Measurements from ENCODE around the gene HSPA9.

Gene HSPA9

DNA sequence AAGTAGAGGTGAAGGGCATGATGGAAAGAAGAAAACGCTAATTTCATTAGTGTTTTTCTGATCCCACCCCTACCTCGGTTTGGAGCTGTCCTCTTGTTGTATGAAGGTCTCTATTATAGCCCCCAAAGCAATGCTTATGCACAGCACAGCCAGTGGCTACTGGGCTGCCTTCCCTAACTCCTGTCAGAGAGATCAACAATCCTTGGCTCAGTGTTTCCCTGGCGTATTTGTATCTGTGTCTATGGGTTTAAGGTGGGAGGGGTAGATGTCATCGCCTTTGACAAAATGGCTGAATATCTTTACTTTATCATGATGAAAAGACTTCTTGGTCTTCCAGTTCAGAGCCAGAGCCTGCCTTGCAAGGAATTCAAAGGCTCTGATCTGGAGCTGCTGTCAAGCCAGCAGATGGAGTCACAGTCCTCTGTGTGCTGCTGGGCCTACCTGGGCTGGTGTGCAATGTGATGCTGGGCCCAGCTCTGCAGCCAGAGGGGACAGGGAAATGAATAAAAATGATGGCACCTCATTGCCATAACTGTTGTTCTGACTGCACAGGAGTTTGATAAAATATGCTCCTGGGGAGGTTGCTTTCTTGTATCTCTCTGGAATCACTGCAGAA lies 20.1 kb upstream of the HSPA9 start:
- peak in 2 of 3 experiments; percentile 13 to 26 for DNase-seq

DNA sequence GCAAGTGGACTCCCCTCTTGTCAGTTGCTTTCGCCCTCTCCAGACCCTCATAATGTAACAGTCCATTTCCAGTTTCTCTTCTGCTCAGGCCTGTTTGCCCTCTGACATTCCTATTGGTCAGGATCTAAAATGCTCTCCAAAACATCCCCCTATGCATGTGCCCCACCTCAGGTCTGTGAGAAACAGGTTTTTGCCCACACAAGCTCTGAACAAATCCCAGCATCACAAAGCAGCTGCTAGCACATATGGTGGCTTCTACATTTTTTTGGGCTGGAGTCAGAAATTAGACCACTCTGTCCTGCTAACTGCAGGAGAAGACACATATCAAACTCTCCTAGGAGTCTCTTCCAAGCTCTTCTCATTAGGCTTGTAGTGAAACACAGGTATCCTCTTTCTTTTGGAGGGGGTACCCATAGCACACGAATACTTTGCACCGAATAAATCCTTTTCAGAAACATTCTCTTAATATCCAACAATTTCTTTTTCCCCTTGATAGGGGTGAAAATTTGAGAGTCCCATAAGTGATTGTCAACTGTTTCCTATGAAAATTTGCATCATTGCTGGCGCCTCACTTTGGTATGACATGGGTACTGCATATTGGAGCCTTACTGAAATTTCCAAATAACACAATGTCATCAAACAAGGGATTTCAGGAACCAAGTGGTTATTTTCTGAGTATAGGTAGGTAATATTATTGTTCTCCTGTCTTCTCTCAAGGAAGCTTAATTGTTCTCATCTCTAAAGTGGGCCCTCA lies 19.3 kb upstream of the HSPA9 start:
- DNase-seq, result no peak

DNA sequence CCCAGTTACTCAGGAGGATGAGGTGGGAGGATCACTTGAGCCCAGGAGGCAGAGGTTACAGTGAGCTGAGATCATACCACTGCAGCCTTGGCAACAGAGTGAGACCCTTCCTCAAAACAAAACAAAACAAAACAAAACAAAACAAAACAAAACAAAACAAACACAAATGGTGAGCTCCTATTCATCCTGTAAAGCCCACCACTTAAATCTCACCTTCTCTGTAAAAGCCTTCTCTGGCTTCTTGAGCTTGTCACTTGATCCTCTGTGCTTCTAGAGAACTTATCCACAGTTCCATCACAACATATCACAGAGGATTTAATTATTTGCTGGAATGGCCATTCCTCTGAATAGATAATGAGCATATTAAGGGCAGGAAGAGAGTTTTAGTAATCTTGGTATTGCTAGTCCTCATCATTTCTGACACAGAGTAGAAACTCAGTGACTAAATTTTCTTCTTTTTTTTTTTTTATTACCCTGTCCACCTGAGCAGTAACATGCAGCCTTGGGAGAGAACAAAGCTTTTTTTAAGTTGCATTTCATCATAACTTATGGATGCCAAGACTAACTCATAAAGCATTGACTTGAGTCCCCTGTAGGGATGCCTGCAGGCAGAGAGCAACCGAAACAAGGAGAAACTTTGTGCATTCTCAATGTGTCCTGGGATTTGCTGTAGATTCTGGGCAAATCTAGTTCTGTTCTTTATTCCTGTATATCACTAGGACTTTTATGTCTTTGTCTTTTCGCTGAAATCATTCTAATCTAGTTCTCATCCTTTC lies 13.0 kb upstream of the HSPA9 start:
- no peak for DNase-seq

DNA sequence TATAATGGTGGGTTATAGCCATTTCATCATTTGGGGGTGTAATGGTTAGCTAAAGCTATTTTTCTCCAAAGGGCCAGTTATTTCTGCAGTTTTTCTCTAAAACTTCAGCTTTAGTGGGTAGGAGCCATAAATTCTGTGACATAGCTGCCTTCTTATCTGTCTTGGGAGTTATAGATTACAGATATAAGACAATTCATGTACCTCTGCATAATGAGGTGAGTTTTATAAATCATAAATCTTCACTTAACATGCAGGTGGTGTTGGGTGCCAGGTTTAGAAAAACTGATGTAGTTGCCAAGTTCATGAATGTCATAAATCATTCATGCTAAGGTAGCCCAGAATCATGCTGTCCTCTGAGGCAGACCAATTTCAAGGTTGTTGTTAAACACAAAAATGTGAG lies 10.0 kb upstream of the HSPA9 start:
- DNase-seq, result peak in 1 of 3 experiments; percentile 23

DNA sequence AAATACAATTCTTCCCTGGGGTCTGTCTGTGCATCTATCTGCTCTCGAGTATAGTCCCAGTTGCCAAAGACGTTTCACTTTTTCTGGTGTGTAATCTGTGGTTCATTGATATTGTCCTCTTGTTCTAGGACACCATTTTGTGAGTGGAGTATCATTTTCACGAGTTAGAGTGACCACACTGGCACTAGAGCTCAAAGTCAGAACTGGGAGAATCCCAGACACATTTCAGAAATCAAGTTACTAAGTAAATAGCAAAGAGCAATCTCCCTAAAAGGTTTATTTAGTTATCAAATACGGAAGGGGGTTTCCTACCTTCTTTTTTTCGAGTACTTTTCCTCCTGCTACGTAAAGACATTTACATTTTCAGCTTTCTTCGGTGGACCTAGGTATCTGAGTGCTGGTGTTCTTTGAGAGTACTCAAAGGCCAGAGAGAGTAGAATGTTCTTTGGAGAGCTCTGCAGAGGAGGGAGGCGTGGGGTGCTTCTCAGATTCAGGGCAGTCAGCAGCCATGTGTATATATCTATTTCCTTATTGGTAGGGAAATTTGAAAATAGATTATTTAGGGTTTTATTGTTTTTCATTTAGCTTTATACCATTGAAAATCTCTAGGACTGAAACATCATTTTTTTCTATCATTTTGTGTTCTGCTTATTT lies 8.9 kb upstream of the HSPA9 start:
- DNase-seq, result peak in 1 of 3 experiments; percentile 58

DNA sequence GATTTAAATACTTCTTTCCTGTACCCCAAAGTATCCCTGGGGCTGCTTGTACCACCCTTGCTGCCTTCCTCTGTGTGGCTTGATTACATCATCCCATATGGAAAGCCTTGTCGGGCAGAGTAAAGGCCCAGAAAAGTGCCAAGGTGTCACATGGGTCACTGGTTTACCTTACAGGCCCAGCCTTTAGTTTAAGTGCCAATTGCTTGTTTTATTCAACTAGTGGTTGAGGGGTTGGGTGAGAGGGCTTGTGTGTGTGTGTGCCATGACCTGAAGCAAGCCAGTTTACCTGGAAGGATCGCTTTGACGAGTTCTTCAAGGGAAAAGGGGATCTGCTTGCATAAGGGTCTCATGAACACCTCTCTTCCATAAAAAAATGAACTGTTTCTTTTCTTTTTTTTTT lies 7.8 kb upstream of the HSPA9 start:
- no peak for DNase-seq

DNA sequence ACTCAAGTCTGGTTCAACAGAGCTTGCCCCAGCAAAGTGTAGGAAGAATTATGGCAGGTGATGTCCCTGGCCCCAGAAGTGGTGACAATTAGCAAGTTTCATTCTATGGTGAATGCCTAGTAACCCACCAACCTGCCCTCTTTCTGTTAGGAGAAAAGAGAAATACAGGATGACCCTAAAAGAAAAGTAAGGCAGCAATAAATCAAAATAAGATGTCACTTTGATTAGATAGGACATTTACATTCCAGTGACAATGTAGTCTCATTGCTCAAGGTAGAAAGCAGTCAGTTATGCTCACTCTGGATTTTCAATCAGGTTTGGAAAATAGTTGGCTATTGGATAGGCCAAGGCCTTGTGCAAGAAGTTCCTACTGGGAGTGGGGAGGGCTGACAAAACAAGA lies 5.6 kb upstream of the HSPA9 start:
- DNase-seq, result no peak

DNA sequence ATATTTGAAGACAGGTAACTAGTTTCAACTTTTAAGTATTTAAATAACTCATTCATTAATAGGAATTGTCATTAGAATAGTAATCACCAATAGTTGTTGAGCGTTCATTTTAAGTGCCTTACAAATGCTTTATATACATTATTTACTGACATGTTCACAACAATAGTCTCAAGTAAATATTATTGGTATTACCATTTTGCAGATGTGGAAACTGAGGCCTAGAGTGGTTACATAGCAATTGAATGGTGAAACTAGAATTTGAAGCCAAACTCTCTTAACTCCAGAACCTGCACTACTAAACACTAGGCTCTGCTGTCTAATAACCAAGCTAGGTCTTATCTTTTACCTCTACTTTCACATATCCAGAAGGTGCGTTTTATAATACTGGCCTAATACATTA lies 4.8 kb upstream of the HSPA9 start:
- DNase-seq, result no peak

DNA sequence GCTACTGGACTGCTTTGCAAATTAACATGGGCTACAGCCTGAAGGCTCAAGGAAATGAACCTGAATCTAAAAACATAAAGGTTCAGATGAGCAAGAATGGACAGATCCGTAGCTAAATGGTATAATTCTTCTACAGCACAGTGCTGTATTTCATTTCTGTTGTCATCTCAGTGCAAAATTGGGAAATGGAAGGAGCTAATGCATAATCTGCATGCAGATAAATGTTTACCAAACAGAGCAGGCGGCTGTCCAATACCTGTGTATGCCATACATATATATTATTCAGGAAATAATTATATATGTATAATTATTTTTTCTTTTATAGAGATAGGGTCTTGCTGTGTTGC lies 4.3 kb upstream of the HSPA9 start:
- DNase-seq, result no peak

DNA sequence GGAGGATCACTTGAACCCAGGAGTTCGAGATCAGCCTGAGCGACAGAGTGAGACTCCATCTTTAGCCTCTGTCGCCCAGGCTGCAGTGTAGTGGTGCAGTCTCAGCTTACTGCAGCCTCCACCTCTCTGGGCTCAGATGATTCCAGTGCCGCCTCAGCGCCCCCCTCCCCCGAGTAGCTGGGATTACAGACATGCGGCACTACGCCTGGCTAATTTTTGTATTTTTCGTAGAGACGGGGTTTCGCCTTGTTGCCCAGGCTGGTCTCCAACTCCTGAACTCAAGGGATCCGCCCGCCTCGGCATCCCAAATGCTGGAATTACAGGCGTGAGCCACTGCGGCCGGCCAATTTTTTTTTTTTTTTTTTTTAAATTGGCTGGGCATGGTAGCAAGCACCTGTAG lies 2.3 kb upstream of the HSPA9 start:
- DNase-seq, result no peak

DNA sequence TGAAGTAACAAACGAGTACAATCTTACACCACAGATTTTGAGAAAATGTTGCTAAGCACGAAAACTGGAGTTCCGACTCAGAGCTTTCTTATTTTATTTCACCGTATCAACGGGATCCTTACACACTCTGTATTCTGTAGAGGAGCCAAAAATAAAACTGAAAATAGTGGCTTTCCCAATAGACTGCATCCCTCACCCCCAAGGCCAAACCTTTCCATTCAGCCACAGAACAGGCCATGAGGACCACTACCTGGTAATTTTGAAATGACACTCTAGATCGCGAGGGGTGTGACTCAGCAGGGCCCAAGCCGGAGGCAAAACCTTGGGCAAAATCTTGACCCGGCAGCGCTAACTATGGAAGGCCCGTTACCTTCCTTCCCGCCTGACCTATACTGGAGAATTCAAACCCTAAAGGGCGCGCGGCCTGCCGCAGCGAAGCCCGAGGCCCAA lies 432 bp downstream of the HSPA9 start:
- DNase-seq, result no peak

DNA sequence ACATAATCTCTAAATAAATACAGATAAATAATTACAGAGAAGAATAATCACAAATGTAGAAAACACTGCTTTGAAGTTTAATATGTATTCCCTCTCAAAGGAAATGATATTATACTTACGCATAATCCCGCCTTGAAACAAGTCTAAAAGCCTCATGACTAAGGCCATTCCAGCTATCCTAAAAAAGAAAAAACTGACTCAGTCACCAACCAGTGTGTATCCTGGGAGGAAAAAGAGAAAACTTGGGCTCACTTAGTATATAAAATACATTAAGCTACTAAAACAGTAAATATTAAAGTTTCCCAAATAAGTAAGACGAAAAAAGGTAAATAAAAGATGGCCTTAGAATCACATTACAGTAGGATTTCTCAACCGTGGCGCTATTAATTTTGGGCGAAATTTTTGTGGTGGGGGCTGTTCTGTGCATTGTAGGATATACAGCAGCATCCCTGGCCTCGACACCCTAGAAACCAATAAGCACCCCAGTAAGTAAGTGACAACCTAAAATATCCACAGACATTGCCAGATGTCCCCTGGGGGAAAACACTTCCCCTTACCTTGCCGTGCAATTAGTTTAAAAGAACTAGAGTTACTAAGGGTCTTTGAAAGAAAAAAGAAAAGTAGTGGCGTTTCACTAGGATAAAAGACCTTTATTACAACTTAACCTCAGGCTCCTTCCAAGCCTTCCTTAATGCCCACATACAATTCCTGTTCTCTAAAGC lies 1.1 kb downstream of the HSPA9 start:
- no peak for DNase-seq

DNA sequence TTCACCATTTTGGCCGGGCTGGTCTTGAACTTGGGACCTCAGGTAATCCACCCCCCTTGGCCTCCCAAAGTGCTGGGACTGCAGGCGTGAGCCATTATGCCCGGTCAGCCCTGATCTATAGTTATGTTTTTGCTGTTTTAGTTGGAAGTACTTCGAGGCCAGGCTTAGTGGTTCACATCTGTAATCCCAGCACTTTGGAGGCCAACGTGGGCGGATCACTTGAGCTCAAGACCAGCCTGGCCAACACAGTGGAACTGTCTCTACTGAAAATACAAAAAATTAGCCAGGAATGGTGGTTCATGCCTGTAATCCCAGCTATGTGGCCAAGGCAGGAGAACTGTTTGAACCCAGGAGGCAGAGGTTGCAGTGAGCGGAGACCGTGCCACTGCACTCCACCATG lies 2.0 kb downstream of the HSPA9 start:
- no peak for DNase-seq

DNA sequence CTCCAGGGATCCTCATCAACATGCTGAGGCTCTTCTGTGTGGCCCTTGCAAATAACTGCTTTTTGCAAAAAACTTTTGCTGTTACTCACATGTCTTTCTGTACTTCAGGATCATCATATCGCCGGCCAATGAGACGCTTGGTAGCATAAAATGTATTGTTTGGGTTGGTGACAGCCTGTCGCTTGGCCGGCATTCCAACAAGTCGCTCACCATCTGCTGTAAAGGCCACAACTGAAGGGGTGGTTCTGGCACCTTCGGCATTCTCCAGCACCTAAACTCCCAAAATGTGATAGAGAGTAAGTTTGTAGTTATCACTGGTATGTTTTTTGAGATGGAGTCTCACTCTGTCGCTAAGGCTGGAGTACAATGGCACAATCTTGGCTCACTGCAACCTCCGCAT lies 4.3 kb downstream of the HSPA9 start:
- DNase-seq, result no peak

DNA sequence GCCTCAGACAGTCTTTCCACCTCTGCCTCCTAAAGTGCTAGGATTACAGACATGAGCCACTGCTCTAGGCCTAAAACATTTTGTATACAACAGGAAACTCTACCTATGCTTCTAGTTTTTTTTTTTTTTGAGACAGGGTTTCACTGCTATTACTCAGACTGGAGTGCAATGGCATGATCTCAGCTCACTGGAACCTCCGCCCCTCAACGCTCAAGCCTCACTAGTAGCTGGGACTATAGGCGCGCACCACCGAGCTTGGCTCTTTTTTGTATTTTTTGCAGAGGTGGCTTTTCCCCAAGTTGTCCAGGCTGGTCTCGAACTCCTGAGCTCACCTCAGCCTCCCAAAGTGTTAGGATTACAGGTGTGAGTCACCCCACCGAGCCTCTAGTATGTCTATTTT lies 5.4 kb downstream of the HSPA9 start:
- no peak for DNase-seq

DNA sequence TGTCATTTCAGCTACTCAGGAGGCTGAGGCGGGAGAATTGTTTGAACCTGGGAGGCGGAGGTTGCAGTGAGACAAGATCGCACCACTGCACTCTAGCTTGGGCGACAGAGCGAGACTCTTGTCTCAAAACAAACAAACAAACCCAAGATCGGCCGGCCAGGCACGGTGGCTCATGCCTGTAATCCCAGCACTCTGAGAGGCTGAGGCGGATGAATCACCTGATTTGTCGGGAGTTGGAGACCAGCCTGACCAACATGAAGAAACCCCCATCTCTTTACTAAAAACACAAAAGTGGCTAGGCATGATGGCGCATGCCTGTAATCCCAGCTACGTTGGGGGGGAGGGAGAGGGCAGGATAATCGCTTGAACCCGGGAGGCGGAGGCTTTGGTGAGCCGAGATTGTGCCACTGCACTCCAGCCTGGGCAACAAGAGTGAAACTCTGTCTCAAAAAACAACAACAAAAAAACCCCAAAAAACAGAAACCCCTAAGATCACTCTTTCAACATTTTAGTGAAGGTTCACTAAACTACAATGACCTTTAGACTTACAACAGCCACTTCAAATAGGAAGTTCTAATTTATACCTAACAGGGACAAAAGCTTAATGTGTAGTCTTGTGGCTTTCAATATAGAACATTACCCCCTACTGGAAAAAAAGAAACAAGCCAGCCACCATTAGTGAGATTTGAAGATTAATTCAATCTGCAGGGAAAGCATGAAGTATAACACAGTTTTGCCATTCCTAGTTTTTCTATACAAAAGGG lies 7.0 kb downstream of the HSPA9 start:
- no peak for DNase-seq

DNA sequence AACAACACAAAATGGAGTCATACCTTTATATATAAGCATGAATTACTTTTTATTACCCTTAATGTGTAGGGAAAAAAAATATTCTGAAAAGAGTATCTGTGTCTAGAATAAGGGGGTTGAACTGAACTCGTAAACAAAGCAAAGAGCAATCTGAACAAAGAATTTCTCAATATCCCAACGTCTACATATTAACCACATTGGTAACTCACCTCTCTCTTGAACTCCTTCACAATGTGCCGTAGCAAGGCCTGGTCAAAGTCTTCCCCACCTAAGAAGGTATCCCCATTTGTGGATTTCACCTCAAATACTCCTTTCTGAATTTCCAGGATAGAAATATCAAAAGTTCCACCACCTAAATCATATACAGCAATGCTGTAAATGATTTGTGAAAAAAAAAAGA lies 8.4 kb downstream of the HSPA9 start:
- DNase-seq, result no peak

DNA sequence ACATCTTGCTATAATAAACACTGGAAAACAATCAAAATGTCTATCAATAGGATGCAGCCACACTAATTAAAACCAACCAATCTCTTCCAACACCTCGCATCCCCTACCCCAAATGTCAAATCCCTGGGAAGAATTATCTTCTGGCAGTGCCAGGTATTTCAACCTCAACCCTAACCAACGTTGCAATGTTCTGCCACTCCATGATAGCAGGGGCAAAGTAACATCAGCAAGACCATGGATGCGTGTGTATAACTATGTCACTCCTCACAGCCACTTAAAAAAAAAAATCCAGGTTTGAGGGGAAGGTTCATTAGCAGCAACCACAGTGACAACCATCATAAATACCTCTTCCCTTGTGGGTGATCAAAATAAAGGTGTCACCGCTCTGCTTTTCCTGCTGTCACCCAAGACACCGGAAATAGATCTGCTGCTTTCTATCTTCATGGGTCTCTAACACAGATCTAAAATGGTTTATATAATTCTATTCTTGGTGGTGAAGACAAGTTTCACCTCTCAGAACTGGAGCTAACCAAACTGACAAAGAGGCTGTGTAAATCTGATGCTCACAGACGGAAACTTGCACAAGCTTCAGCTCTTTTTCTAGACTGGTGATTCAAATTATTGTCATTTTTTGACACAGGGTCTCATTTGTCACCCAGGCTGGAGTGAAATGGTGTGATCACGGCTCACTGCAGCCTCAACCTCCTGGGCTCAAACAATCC lies 9.9 kb downstream of the HSPA9 start:
- DNase-seq, result no peak

DNA sequence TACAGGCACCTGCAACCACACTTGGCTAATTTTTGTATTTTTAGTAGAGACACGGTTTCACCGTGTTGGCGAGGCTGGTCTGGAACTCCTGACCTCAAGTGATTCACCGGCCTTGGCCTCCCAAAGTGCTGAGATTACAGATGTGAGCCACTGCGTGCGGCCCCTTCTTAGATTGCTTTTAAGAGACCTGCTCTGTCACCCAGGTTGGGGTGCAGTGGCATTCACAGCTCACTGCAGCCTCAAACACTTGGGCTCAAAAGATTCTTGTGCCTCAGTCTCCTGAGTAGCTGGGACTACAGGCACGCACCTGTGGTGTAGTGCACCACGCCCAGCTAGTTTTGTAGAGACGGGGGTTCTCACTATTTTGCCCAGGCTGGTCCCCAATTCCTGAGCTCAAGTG lies 11.0 kb downstream of the HSPA9 start:
- no peak for DNase-seq

DNA sequence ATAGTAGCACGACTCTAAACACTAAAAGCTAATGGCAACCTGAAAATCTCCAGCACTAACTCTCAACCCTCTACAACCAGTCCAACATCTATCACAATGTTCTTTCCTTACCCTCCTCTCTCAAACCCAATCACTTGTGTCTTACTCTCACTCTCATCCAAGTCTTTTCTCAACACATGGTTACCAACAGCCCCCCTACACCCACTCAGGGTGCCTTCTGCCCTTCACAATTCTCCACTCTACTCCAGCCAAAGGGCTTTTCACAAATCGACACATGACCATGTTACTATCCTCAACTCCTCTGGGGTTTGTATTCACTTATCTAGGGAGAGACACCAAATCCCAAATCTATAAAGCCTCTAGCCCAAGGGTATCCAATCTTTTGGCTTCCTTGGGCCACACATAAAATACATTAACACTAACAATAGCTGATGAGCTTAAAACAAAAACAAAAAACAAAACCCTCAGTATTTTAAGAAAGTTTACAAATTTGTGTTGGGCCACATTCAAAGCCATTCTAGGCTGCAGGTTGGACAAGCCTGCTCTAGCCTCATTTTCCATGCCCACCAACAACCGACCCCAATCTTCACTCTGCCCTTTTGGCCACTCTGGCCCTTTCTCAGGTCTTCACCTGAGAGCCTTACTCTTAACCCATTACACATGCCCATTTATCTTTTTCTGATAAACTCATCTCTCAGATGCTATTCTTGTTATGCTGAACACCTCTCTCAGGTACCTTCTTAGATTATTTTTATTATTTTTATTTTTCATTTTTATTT lies 11.7 kb downstream of the HSPA9 start:
- DNase-seq, result no peak

DNA sequence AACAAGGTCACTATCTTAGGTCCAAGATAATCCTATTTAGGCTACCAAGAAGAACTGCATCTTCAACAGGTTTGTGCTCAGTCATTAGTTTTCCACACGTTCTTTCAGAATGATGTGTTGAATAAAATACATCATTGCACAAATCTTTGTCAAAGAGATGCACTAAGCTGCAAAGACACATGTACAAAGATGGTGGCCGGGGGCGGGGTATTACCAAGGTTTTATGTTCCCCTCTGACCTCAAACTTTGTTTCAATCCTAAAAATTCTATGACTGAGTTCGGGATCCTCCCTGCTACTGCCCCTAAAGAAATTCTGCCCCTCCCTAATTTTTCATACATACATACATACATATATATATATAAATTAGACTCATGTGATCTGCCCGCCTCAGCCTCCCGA lies 14.2 kb downstream of the HSPA9 start:
- DNase-seq, result no peak
